ENCODE results near the gene REG3G.

The REG3G gene

DNA sequence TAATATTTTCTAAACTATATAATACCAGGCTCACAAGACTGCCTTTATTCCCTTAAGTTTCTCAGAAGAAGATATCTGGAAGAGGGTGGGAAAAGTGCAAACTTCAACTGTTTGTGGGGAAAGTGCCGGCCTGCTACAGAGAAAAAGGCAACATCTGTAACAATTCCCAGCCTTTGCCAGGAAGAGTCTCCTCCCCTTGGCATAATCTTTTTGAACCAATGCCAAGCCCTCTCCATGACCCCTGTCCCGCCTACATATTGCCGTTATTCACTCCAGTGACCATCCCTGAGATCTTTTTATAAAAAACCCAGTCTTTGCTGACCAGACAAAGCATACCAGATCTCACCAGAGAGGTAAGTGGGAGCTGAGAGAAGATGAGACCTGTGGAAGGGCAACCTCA lies at the start of gene REG3G:
Gene REG3G, plus strand, starts transcription at position 282 of the 400 bp plus-strand sequence. CDS start 392 bp downstream, outside the sequence.
- no peak for DNase-seq (ENCODE audit: low read depth in 2 of 2)

DNA sequence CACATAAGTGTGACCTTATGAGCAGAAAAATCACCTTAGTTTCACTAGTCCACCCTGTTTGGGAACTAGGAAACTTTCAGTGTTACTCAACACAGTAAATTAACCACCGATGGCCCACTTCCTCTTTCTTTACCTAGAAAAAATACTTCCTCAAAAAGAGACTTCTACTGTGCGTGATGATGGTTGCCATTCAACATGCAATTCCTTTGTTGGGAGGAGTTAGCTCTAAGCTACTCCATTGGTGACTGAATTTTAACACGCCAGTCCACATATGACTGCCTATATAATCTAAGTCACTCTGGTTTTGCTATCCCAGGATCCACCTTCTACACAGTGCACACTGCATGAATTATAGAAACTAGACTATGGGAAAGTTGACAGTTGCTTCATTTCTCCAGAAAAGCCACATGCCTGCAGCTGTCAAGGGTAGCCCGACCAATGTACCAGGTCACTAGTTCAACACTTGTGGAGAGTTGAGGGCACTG lies 47.8 kb upstream of the REG3G start:
- DNase-seq (ENCODE audit: low read depth in 2 of 2): no peak

DNA sequence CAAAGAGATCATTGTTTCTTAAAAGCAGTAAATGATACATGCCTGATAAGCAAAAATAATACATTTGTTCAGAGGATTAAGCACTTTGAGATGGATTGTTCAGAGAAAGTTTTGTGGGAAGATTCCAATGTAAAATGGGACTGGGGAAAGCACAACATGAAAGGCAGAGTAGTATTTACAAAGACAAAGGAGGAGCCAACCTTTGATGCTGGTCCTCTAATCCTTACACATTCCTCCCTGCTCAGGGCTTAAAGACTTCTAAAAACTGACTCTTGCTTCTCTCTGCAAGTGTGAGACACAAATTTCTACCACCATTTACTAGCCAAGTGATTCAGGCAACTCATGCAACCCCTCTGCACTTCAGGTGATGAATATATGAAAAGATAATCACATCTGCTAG lies 47.2 kb upstream of the REG3G start:
- DNase-seq (ENCODE audit: low read depth in 2 of 2): no peak

DNA sequence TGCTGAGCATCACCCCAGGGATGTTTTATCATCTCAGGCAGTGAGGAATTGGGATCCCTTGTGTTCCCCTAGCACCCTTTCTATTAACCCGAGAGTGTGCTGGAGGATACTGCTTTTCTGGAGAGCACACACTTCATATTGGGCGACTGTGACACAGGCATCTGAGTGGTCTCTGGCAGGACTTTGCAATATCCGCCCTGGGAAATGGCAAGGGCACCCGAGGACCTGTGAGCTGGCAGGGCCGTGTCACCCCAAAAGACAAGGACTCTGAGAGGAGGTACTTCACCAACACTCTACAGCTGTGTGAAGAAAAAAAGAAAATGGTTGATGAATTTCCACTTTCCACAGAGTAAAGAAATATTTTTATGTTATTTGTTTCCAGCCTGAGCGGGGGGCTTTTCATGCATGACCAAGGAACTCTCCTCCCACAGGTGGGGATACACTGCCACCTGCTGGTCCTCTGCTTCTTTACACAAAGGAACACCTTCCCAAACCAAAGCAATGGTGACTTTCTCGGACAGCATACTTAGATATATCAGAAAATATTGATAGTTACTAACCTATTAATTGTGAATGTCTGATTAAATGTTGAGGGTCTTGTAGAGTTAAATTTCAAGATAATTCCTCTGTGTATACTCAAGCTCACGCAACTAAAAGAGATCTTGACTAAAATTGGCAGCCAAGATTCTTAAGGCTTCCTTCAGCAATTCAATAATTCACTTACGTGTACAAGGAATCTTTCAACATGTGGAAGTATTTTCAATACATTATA lies 45.9 kb upstream of the REG3G start:
- no peak for DNase-seq (ENCODE audit: low read depth in 2 of 2)

DNA sequence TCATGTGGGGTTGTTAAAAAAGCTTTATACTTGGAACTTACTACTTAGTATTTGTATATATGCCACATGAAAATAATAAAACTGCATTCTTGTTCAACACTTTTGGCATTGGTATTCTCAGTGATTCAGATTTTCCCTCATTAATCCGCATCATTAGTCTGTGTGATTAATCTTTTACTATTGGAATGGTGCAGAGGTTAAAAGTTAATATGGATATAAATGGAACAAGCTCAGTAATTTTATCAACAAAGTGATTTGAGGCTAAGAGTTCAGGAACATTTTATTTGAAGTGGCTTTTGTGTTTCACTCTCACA lies 45.4 kb upstream of the REG3G start:
- DNase-seq (ENCODE audit: low read depth in 2 of 2): no peak

DNA sequence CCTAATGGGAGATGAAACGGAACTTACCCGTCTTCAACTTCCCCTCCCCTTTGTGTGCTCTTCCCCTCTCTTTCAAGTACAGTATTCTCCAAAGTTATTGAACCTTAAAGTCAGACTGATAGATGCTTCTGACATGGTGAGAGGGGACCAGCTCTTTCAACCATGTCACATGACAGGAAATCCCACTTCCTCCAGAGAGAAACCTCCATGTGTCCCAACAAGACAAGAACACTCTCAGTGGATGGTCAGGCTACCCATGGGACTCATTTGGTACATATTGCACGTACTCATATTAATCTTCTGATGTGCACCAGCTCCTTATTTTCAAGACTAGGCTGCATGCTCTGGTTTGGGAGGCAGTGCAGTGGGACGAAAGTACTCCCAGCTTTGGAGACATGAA lies 44.6 kb upstream of the REG3G start:
- no peak for DNase-seq (ENCODE audit: low read depth in 2 of 2)

DNA sequence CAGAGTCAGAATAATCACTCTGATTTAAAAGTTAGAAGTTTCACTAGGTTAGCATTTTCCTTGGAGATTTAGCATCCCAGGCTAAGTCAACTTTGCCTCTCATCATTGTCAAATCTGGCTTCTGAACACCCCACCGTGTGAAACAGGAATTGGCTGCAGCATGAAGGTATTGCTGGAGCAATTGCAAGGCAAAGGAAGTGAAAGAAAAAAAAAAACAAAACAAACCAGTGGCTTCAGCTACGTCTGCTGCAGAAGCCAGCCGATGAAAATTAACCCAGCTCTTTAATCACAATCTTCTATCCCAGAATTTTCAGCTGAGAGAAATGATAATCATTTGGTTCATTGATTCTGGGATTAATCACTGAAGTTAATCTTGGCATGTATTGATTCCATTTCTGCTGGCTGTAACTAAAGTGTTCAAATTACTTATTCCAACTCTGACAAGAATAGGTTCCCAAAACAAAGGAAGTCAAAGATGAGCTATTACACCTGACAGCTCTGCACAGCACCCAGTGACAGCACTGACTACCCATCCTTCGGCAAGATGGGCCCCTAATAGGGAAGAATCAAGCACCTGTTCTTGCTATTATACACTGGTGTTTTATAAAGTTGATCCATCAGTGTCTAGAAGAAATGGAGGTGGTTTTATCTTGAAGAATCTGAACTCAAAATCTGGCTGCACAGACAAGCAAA lies 42.7 kb upstream of the REG3G start:
- no peak for DNase-seq (ENCODE audit: low read depth in 2 of 2)

DNA sequence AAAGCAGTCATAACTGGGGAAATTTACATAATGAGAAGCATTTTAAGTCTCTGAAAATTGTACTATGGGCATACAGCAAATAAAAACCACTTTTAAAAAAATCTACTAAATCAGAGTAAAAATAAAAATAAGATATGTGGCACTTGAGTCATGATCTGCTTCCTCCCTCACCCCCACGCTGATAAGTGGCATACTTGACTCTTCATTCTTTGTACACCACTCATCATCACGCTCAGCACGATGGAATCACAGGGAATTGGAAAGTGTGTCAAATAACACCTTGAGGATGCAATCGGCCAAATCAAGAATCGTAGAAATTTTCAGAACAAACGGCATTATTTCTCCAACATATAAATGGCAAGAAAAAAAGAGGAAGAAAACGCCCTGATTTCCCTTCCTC lies 41.1 kb upstream of the REG3G start:
- DNase-seq (ENCODE audit: low read depth in 2 of 2): no peak

DNA sequence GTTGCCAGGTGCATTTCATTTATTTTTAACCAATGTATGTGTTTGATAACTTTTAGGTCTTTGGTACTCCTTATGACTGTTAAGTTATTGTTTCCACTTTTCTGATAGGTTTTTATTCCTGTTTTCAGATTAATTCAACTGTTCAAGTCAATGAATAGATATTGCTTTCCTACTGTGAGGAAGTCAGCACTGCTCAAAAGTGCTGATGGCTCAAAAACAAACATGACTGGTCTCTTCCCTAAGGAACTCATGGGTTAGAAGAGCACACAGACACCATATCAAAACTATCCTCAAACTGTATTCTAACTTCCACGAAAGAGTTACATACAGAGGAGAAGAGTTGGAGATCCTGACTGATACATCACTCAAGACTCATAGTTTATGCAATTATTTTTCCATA lies 39.9 kb upstream of the REG3G start:
- DNase-seq (ENCODE audit: low read depth in 2 of 2): no peak

DNA sequence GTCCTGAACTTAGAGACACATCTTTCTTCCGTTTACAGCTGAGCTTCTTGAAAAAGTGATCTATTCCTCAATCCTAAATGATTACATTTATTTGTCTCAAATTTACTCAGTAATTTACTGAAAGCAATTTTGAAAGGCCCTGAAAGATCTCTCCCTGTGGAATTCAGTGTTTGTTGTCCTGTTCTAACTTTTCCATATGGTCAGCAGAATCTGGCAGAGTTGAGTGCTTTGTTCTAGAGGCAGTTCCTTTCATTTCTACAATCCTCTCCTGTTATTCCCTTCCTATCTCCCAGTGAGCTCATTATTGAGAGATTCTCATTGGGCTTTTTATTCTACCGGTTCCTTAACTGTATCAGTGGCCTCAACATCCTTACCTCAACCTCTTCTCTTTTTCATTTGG lies 36.5 kb upstream of the REG3G start:
- DNase-seq (ENCODE audit: low read depth in 2 of 2): no peak

DNA sequence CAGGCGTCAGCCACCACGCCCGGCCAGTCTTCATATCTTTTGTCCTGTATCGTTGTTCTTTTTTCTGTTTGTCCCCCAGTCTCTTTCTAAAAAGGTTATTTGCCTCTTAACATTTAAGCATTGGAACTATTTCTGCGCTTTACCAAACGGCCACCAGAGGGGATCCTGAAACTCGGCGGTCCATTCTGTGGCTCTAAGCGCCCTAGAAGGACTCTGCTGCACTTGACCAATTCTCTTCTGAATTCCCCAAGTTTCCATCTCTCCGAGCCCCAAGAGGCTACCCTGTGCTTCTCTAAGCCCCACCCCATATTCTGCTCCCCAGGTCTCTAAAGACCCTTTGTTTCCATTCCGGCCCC lies 33.1 kb upstream of the REG3G start:
- no peak for DNase-seq (ENCODE audit: low read depth in 2 of 2)

DNA sequence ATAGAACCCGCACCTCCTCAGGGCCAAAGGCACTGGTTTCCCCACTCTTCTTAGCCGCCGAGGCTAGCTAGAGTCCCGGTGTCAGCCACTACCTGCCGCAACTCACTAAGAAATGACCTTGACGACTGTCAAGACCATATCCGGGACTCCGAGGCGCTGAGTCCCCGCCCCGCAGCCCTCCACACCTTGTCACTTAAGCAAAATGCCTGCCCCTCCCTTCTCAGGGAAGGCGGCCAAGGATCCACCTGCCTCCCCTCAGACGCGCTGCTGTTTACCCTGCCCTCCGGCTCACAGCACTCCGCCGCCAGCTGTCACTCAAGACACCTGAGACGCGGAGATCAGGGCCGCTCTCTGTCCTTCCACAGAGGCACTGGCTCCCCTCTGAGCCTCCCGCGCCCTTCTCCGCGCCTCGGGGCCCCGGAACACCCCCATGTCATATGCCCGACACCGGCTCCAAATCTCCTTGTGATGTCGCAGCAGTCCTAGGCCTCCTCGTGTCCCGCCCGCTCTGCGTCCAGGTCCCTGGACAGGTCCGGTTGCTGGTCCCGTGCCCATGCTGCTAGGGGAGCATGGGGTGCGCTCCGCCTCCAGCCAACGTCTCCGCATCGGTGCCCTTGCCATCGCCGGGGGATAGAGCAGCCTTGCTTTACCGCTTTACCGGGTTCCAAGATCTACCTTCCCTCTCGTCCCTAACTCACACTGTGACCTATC lies 32.5 kb upstream of the REG3G start:
- no peak for DNase-seq (ENCODE audit: low read depth in 2 of 2)

DNA sequence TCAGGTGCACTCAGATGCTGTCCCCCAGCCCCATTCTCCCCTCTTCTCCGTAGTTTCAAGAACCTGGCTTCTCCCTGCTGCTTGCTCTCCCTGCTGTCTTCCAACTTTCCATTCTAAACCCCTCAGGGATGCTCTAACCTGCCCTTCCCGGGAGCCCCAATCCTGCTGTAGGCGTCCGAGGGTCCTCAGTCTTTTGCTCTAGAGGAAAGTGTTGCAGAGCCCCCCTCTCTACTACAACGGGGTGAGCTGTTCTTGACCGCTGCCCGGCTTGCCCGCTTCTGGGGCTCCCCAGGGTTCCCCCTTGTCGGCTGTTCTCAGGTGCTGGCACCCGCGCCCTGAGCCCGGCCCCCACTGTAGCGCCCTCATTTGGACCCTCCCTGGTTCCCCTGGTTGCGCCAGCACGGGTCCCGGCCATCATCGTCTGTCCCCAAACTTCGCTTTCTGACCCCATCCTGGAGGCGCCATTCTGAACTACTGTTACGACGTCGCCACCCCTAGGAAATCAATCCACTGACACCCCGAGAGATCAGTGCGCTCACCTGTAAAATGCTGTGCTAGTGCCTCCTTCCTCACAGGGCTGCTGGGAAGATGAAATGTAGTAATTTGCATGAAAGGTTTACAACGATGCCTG lies 31.9 kb upstream of the REG3G start:
- no peak for DNase-seq (ENCODE audit: low read depth in 2 of 2)

DNA sequence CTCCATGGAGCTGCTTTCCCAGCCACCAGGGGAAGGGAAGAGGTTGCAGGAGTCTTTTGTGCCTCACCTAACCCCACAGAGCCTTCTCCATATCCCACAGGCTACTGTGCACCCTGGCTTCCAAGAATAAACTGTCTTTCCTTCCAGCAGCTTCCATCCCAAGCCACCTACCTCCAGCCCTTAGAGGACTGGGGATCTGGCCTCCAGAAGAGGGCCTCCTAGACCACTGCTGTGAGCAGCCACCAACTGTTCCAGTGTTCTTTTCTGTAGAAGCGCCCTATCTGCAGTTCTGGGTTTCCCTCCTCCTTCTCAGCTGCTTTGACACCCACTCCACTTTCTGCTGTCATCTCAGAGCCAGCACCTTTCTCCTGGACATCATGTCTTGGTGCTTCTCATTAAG lies 30.7 kb upstream of the REG3G start:
- no peak for DNase-seq (ENCODE audit: low read depth in 2 of 2)

DNA sequence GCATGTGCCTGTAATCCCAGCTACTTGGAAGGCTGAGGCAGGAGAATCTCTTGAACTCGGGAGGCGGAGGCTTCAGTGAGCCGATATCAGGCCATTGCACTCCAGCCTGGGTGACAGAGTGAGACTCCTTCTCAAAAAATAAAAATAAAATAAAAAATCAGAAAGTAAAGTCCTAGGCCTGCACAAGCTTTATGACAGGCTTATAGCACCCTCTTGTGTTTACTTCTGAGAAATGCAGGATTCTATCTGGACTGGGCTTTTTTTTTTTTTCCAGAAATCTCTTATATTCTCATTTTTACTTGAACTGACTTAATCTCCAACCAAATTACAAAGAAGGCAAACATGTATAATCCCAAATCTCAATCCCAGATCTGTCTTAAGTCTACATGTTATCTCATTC lies 26.1 kb upstream of the REG3G start:
- no peak for DNase-seq (ENCODE audit: low read depth in 2 of 2)

DNA sequence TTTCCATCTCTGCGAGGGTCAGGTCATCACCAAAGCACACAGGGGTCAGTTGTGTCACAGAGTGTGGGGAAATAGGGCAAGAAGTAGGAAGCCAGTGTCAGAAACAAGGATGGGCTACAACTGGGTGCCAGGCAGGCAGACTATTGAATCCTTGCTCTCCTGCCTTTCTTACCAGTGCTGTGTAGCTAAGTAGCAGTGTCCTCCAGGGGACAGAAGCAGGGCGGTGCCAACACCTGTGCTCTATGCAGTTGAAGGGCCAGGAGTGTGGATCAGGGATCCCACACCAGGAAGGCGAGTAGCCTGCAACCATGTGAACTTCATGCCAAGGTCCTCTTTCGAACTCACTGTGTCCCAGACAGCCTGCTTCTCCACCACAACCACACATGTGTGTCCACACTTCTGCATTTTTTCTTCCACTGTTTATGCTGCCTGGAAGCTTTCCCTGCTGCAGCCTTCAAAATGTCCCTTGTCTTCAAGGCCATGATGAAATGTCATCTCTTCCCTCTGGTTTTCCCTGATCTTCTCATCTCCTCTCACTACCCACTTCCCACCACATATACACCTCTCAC lies 25.4 kb upstream of the REG3G start:
- no peak for DNase-seq (ENCODE audit: low read depth in 2 of 2)

DNA sequence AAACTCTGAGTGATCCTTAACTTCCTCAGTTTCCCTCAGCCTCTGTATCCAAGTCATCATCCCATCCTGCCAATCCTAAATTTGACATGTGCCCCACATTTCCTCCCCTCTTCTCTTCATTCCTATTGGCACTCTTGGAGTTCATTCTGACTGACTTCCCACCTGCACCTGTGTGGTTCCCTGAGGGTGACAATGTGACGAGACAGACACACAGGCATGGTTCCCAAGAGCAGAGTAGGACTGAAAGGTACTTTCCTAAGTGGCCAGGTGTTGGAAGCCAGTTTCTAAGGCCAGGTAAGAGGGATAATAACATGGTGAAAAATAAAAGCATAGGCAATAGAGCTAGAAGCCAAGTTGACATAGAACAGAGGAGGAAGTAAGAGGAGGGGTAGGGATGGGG lies 24.2 kb upstream of the REG3G start:
- no peak for DNase-seq (ENCODE audit: low read depth in 2 of 2)

DNA sequence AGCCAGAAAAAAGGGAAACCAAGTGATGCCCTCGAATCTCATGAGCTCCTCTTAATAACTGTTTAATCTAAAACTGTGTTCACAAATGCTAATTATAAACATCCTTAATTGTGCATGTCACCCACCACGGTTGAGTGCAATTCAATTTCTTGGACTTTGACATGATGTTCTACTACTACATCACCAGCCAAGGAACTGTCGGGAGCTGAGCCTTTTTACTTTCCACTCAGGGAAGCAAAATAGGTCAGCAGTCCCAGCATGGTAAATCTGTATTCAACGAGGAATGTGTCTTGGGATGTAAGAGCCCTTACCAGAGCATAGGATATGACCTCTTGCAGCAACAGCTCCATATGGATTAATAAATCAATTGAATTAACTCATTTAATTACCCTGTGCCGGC lies 20.8 kb upstream of the REG3G start:
- no peak for DNase-seq (ENCODE audit: low read depth in 2 of 2)

DNA sequence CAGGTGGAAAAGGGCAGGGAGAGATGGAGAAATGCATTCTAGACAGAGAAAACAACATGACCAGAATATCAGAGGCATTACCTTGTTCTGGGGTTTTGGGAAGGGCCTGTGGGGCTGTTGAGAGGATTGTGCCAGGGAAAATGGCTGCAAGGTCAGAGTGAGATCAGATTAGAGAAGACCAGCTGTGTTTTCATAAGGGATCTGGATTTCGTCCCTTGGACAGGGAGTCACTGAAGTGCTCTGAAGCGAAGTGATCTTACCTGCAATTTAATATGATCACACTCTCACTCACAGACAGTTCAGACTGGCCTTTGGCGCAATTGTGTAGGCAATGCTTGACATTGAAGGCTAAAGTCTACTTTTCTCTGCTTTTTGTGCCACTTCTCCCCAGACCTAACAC lies 20.3 kb upstream of the REG3G start:
- no peak for DNase-seq (ENCODE audit: low read depth in 2 of 2)

DNA sequence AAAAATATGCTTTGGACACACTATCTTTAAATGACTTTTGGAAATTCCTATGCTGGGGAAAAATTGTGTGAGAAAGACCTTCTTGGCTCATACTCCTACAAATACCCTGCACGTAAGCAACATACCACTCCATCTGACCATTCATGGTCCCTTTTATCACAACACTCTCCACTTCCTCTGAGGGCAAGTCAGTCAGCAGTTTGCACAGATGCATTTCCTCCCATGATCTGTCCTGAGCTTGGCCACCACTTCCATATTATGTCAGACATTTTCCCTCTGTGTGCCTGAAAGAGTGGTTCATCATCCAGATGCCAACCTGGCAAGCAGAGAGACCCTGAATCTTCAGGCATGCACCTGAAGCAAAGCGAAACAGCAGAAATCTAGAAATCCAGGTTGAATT lies 16.1 kb upstream of the REG3G start:
- DNase-seq (ENCODE audit: low read depth in 2 of 2): no peak

DNA sequence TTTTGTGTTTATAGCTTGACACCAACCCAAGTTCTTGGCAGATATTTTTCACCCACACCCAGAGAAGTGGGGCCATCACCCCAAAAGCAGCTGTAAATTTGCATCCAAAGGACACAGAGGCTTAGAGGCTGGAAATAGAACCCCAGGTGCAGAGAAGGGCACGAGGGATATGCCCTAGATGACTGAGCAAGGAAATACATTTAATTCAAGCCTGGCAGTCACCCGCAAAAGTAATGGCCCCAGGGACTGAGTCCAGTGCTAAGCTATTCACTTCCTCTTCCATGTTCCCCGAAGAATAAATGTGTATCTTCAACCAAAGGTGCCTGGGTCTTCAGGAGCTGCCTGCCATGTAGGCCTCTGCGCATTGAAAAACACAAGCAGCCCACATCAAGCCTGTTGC lies 14.0 kb upstream of the REG3G start:
- no peak for DNase-seq (ENCODE audit: low read depth in 2 of 2)

DNA sequence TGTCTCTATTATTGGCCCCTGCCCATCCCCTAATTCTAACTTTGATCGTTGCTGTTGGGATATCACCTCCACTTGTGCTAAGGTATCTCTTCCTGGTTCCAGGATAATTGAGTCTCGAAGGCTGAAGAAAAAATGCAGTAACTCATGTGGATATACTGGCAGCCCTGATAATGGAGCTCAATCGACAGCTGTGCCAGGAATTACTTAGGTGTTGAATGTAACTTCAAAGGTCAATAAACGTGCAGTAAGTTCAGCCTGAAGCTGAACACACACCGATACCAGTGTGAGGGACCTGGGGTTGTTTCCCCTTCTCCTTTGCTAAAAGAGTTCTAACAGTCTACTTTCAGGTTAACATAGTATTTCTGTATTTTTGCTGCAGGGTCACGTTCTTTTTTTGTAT lies 11.9 kb upstream of the REG3G start:
- no peak for DNase-seq (ENCODE audit: low read depth in 2 of 2)
